Activated CD8-positive, alpha-beta T cell treated with anti-CD3 and anti-CD28 coated beads for 36 hours (primary cell): ENCODE data around the gene C1orf105. TPM values are rescaled to one million over a fixed set of nuclear protein-coding genes. Genes with fewer than 3 reads are reported as not detected.

Experiments used
- ATAC-seq: fragments of 200-7000 bp; cut with Tn5 transposase; one replicate; pipeline ENCODE4 v1.10.0; 2021; ENCODE audit warnings: mild to moderate bottlenecking, moderate library complexity
- CTCF ChIA-PET: fragments of 350-600 bp; sonication (Branson Sonifier 250); formaldehyde crosslinking; loops from one replicate; lab custom pipeline; 2021; ENCODE audit warnings: antibody characterized with exemption; lab: Charles Lee
- POLR2A ChIA-PET: fragments of 350-600 bp; sonication (Branson Sonifier 250); formaldehyde crosslinking; loops from one replicate; lab custom pipeline; 2021; ENCODE audit warnings: antibody characterized with exemption; lab: Charles Lee
- DNase-seq: peaks from one replicate; pipeline ENCODE4 v3.0.0-alpha.2; 2020
- H3K27ac Mint-ChIP-seq: one replicate; pipeline ENCODE4 v1.8.0; 2021; ENCODE audit warnings: mild to moderate bottlenecking, mixed read lengths
- H3K27me3 Mint-ChIP-seq: one replicate; pipeline ENCODE4 v1.8.0; 2021; ENCODE audit warnings: mixed read lengths
- H3K36me3 Mint-ChIP-seq: one replicate; pipeline ENCODE4 v1.8.0; 2021; ENCODE audit warnings: low read depth, mixed read lengths
- H3K4me1 Mint-ChIP-seq: one replicate; pipeline ENCODE4 v1.8.0; 2021; ENCODE audit warnings: low read depth, mixed read lengths
- H3K4me3 Mint-ChIP-seq: one replicate; pipeline ENCODE4 v1.8.0; 2021; ENCODE audit warnings: mild to moderate bottlenecking, moderate library complexity, mixed read lengths
- H3K9me3 Mint-ChIP-seq: one replicate; pipeline ENCODE4 v1.8.0; 2021; ENCODE audit warnings: mixed read lengths
- intact Hi-C: fragments of 100-400 bp; cut with micrococcal nuclease; formaldehyde crosslinking; loops from one replicate; pipeline ENCODE4 v1.10.0; 2022
- total RNA-seq, 2 experiments: library from RNA; stranded (reverse); gene quantifications; one replicate each; pipeline ENCODE4 v1.2.3, GENCODE V29; 2021
- TF ChIP-seq, protein P1 (sequence below): fragments of 200-600 bp; IDR thresholded peaks from one replicate; pipeline ENCODE4 v1.8.0; 2022; ENCODE audit warnings: antibody characterized with exemption, mild to moderate bottlenecking

The C1orf105 gene
- total RNA-seq, 2 experiments from 2014 or later = not detected

DNA sequence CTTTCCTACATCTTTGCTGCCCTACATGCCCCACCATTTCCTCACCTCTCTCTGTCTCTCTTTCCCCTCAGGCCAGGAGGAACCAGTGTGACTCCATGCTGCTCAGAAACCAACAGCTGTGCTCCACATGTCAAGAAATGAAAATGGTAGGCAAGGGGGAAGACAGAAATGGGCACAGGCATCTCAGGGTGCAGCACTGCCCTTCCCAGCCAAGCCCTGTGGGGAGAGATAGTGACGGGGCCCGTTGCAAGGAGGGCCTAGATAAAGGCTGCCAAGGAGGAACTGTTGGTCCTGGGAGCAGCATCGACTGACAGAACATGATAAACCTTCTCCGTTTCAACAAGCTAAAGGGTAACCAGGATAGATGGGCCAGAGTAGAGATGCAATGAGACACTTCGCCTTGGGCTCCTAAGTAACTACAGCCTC is 35.9 kb downstream of the C1orf105 start:
- no peak for ATAC-seq
- no peak overlapping the region for H3K4me3 Mint-ChIP-seq
- no peak overlapping the region for H3K27ac Mint-ChIP-seq
- H3K4me1 Mint-ChIP-seq = peaks cover 4% of the 10 kb centered on the region
- H3K36me3 Mint-ChIP-seq = no peaks in the 10 kb centered on the region
- no peaks in the 10 kb centered on the region for H3K9me3 Mint-ChIP-seq
- TF ChIP-seq, protein P1, sequence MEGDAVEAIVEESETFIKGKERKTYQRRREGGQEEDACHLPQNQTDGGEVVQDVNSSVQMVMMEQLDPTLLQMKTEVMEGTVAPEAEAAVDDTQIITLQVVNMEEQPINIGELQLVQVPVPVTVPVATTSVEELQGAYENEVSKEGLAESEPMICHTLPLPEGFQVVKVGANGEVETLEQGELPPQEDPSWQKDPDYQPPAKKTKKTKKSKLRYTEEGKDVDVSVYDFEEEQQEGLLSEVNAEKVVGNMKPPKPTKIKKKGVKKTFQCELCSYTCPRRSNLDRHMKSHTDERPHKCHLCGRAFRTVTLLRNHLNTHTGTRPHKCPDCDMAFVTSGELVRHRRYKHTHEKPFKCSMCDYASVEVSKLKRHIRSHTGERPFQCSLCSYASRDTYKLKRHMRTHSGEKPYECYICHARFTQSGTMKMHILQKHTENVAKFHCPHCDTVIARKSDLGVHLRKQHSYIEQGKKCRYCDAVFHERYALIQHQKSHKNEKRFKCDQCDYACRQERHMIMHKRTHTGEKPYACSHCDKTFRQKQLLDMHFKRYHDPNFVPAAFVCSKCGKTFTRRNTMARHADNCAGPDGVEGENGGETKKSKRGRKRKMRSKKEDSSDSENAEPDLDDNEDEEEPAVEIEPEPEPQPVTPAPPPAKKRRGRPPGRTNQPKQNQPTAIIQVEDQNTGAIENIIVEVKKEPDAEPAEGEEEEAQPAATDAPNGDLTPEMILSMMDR = no peak
- H3K27me3 Mint-ChIP-seq = peaks cover 2% of the 10 kb centered on the region
- DNase-seq = no peak
- POLR2A ChIA-PET = no interaction called here
- CTCF ChIA-PET = interaction anchor here (0.9 to 1.2 kb wide), 3 partner anchors 12 to 272 kb away, joined by 3 read pairs; partner anchors contain the start of gene PIGC
- intact Hi-C loops = no loop called here

DNA sequence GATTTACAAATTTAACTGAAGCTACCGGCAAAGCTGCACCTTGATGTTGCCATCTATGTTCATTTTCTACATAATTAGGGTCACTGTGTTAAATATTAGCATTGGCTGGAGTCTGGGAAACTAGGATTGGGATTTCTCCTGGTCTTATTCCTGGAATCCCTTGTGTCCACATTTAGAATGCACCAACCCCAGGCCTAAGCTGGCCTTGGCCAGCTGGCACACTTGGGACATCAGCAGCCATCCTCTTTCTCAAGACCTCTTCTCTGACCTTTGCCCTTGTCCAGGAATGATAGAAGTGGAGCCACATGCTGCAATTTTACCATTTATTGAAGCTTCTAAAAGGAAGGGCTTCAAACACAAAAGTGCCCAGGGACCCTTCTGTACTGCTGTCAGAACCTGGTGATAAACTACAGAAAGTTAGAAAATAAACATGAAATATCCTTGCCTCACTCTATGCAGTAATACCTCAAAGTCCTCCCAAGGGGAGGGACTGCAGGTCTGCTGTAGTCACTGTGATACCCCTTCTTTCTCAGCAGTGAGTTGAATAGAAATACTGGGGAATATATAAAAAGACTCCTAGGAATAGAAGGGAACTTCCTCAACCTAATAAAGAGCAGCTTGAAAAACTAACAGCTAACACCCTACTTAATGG is 37.1 kb downstream of the C1orf105 start:
- no peak for ATAC-seq
- POLR2A ChIA-PET = no interaction called here
- intact Hi-C loops = no loop called here
- H3K4me3 Mint-ChIP-seq = no peak overlapping the region
- DNase-seq = no peak
- TF ChIP-seq, protein P1 = no peak
- no peaks in the 10 kb centered on the region for H3K36me3 Mint-ChIP-seq
- H3K27me3 Mint-ChIP-seq = peaks cover 2% of the 10 kb centered on the region
- peaks cover 3% of the 10 kb centered on the region for H3K4me1 Mint-ChIP-seq
- no peaks in the 10 kb centered on the region for H3K9me3 Mint-ChIP-seq
- no peak overlapping the region for H3K27ac Mint-ChIP-seq
- CTCF ChIA-PET = interaction anchor here (0.7 to 1.4 kb wide), 4 partner anchors 8 to 271 kb away, joined by 3 to 4 read pairs (median 3); no protein-coding TSS in a partner anchor

DNA sequence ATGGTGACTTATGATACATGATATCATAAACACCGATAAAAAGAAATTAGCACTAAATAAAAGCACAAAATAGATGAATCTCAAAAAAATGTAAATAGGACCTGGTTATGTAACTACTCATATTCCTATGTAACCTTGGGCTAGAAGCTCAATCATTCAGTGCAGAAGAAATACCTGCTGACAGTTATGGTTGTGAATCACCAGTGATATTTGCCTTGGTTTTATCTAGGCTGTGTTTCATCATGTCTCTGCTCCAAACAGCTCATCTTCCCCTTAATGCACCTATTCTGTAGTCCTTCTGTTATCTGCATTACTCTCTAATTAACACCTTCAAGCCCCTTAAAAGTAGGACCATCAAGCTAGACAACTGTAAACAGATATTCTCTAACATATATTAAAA is 39.7 kb downstream of the C1orf105 start:
- TF ChIP-seq, protein P1 = no peak
- no peak for ATAC-seq
- H3K4me1 Mint-ChIP-seq = no peaks in the 10 kb centered on the region
- no peaks in the 10 kb centered on the region for H3K9me3 Mint-ChIP-seq
- no peak overlapping the region for H3K27ac Mint-ChIP-seq
- POLR2A ChIA-PET = no interaction called here
- H3K36me3 Mint-ChIP-seq = no peaks in the 10 kb centered on the region
- no peak overlapping the region for H3K4me3 Mint-ChIP-seq
- H3K27me3 Mint-ChIP-seq = peaks cover 2% of the 10 kb centered on the region
- CTCF ChIA-PET = interaction anchor here (1.2 to 2.1 kb wide), 3 partner anchors 9 to 14 kb away, joined by 3 to 4 read pairs (median 4); no protein-coding TSS in a partner anchor
- intact Hi-C loops = no loop called here
- DNase-seq = no peak

DNA sequence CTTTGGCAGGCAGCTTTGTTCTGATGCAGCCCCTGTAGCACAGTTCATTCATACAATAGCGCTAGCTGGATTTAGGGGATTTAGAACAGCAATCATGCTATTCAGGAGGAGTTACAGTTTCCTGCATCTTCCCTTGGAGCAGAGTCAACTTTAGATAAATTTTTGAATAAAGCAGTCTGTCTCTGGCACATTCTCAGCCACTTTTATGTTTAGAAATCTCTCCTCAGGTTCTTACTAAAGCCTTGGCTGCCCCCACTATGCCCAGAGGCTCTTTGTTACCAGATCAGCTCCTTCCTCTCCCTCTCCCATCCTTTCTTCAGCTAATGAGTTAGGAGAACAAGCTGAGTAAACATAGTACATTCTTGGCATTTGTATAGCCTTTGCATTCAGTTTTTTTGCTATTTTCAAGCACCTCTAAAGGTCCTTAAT is 40.4 kb downstream of the C1orf105 start:
- Mint-ChIP-seq H3K4me3 (no peak overlapping the region), H3K27ac (no peak overlapping the region), H3K27me3 (peaks cover 2% of the 10 kb centered on the region), H3K9me3 (no peaks in the 10 kb centered on the region), H3K36me3 (no peaks in the 10 kb centered on the region), H3K4me1 (no peaks in the 10 kb centered on the region)
- POLR2A ChIA-PET = no interaction called here
- ATAC-seq (no peak), DNase-seq (no peak)
- TF ChIP-seq, protein P1 = no peak
- CTCF ChIA-PET = interaction anchor here (1.2 to 1.3 kb wide), 2 partner anchors 9 to 12 kb away, joined by 3 to 4 read pairs; no protein-coding TSS in a partner anchor
- intact Hi-C loops = no loop called here

DNA sequence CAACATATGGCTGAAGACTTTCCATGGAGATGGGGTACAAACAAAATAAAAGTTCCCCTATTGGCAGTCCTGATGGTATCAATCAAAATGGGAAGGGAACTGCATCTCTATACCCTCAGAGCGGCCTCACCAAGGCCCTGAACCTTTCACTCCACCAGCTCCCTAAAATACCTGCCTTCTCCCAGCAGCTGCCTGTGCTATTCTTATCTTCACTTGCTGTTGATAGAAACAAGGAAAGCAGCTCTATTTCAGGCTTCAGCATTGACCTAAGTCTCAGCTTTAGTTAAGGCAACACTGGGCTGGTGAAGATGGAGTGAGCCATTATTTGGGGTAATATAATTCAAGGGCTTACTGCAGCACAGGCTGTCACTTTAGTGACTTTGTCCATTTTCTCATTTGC is 45.1 kb downstream of the C1orf105 start:
- DNase-seq (no peak), ATAC-seq (no peak)
- no peak overlapping the region for H3K27ac Mint-ChIP-seq
- intact Hi-C loops = no loop called here
- peaks cover 1% of the 10 kb centered on the region for H3K27me3 Mint-ChIP-seq
- TF ChIP-seq, protein P1 = no peak
- CTCF ChIA-PET = interaction anchor here (1.1 kb wide), 1 partner anchor 463 kb away, joined by 3 read pairs; no protein-coding TSS in a partner anchor
- POLR2A ChIA-PET = interaction anchor here (0.6 kb wide), 1 partner anchor 373 kb away, joined by 3 read pairs; no protein-coding TSS in a partner anchor
- no peak overlapping the region for H3K4me3 Mint-ChIP-seq
- no peaks in the 10 kb centered on the region for H3K4me1 Mint-ChIP-seq
- H3K9me3 Mint-ChIP-seq = no peaks in the 10 kb centered on the region
- H3K36me3 Mint-ChIP-seq = no peaks in the 10 kb centered on the region
